Fibroblast of skin of left biceps (primary cell): ENCODE data around the gene FSHR.

Experiments
- DNase-seq, 2 experiments: peaks; one replicate each; pipeline ENCODE4 v3.0.0-alpha.2; 2013; ENCODE audit warnings: low read depth in 2 of 2

The FSHR gene

GRCh38 chr2:48914477-48915089 lies 239.7 kb downstream of the FSHR start:
- no peak for DNase-seq
